HG03045 (cell line): Measurements from ENCODE around the gene SULF2.

ENCODE experiments used
- ATAC-seq: cut with Tn5 transposase; IDR thresholded peaks from one replicate; pipeline ENCODE4 v1.9.1; 2021; ENCODE audit warnings: mild to moderate bottlenecking, moderate library complexity; ENCODE audit not compliant: unreplicated experiment

Gene SULF2

DNA sequence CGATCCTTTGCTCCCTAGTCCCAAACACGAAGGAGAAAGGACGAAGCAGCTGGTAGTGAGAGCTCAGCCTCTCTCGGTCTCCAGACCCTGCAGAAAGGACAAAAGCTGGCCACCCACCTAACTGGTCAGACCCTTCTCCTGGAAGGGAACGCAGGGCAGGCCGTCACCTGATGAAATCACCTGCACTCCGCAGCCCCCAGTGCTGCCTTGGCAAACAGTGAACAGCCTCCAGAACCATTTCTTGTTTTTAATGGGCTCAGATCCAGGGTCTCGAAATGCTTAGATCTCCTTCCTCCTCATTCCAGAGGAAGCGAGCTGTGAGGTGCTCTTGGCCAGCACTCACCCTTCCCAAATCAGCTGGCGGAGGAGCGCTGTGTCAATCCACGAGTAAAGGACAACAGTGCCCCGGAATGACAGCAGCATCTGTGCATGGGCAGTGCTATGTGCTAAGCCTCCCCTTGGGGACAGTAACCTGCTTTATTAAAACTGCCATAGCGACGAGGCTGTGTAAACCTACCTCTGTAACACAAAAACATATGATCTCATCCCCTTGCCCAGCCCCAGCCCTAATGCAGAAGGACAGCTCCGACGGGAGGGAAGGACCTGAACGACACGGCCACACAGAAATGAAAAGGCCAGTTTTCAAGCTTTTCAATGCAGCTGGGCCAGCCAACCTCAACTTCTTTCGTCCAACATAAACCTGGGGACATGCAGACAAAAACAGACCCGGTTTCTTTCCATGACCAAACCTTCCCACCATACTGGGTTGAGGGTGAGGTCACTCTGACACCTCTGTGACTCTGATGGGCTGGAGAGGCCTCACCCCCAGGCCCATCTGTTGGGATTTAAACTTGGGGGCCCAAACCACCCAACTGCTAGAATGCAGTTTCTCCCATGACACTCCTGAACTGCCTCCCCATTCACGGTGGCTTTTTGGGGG, 43.3 kb downstream of the SULF2 start:
- no peak for ATAC-seq

DNA sequence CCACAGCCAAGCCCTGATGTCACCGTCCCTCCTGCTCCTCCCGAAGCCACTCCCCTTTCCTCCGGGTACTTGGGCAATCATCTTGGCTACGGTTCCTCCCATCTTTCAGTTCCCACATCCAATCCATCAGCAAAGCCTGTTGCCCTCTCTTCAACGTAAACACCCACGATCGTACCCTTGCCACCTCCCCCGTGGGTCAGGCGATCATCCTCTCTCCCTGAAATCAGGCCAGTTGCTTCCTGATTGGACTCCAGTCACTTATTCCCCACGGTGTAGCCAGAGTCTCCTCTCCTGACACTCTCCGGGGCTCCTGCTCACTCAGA, 44.5 kb downstream of the SULF2 start:
- ATAC-seq, result no peak

DNA sequence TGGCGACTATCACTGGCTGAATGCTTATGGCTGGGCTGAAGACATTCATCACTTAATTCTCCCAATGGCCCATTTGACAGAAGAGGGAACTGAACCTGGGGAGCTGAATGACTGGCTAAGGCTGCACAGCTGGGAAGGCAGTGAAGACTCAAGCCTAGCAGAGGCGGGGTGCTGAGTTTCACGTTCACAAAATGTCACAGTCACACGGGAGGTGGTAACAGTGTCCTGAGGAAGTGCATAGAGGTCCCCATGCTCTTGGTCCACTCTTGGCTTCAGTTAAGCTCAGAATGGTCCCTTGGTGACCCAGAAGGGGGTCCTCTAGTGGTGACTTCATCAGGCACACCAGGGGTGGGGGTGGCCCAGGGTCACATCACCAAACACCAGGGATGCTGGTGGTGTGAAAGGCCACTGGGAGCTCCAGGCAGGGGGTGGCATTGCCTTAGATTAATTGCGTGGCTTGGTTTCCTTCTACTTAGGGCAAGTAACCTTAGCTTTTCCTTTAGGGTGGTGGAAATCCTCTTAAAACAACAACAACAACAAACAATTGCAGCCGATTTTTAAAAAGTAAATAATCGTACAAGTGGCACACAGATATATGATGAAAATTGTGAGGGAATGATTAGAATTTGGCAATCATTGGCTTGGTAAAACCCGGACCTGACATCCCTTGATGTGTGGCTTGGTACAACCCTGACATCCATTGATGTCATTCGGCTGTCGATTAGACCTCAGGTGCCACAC, 45.0 kb downstream of the SULF2 start:
- ATAC-seq, result no peak

DNA sequence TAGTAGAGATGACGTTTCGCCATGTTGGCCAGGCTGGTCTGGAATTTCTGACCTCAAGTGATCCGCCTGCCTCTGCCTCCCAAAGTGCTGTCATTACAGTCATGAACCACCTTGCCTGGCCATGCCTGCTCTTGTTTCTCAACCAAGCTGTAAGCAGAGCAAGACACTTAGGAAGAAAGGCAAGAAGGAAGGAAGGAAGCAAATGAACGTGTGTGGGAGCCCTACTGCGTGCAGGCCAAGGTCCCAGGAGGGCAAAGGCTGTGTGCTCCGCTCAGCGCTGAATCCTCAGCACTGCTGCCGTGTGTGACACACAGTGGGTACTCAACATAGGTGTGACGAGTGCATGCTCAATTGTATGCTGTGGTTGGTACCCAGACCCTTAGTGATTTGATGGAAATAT, 47.4 kb downstream of the SULF2 start:
- ATAC-seq, result no peak

DNA sequence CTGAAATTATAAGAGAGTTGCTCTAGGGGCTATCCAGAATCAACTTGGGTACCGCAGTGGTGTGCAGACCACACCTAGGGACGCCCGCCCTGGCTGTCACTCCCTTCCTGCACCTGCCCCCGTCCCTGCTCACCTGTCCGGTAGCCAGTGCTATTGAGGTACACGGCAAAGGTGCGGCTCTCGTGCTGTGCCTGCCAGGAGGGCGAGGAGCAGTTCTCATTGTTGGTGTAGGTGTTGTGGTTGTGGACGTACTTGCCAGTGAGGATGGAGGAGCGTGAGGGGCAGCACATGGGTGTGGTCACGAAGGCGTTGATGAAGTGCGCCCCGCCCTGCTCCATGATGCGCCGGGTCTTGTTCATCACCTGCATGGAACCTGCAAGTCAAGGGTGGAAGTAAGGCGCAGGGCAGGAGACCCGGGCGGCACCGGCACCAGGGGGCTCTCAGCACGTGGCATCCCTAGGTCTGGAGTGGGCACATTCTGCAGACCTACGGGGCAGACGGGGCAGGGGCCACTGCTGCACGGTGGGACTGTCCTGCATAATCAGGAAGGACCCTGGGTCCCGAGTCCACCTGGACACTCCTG, 48.6 kb downstream of the SULF2 start:
- no peak for ATAC-seq

DNA sequence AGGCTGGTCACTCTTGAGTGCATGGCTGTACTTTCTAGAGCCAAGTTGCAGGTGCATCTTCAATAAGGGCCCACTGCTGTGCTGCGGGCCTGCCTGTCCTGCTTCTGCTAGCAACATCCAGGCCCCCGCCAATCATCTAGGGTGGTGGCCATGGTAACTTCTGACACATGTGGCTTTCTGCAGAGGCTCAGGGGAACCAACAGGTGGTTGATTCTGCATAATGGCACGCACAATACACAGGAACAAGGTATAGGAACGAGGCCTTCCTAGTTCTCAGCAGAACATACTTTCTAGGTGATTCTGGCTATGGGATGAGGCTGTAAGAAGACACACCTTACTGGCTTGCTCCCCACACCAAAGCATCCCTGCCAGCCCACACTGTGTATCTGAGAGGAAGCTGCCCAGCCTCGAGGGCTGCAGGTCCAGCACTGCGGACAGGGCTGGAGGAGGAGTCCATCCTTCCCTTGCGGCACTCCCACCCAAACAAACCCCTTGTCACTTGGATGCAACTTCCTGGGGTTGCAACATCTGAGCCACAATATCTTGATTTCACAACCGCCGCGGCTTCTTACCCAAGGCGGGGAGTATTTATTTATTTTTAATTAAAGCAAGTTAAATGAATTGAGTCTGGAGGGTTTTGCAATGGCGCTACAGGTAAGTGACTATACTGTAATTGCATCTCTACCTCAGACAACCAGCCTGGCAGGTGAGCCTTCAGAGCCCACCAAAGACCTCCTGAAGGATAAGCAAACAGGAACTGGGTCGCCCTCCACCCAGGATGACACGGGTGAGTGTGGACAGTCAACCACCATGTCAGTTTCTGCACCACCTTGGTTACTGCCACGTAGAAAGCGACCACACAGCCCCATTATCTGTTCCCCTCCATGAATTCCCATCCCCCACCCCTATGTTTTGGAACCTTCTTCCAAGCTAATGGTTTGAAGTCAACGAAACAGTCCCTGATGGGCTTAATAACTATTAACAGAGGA, 49.6 kb downstream of the SULF2 start:
- no peak for ATAC-seq

DNA sequence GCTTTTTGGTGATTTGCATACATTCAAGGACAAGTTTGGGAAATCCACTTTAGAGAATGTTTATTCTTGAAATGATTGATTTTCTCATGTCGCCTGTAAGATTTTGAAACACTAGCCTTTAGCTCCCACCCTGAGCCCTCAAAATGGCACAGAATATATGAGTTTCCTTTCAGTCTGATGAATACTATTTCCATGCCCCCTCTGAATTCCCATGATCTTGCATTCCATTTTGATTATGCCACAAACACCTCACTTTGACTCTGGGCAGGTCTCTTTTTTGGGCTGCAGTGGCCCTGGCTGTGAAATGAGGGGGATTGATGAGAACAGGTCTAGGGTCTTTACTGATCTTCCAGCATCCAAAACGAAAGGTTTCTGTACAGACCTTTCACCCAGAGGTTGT, 50.4 kb downstream of the SULF2 start:
- no peak for ATAC-seq

DNA sequence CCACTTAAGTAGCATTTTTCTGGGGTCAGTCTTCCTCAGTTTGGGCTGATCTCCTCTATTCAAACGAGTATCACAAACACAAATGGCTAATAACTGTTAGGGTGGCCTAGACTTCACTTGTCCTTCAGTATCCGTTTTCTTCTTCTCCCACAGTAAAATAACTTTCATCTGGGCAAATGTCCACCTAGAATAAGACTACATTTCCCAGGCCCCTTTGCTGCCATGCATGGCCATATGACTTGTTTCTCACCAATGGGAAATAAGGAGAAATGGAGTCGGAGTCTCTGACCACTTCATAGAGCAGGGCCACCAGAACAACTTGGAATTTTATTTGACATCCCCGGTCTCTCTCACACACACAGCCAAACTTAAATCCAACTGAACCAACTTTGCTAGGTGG, 51.4 kb downstream of the SULF2 start:
- ATAC-seq, result no peak

DNA sequence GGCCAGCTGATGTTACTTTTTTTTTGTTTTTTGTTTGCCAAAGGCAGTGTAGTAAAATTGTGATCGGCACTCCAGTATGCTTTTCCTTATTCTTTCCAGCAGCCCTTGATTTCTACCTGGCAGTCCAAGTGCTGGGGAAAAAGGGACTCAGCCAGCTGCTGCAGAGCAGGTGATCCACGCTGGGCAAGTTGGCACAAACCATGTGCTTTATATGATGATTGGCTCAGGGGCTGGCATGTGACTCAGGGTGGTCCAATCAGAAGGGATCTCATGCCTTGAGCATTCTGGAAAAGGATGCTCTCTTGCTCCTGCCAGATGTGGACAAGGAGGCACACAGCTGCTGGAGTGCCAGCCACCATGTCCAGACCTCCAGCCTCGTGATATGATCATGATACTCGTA, 54.5 kb downstream of the SULF2 start:
- ATAC-seq, result no peak

DNA sequence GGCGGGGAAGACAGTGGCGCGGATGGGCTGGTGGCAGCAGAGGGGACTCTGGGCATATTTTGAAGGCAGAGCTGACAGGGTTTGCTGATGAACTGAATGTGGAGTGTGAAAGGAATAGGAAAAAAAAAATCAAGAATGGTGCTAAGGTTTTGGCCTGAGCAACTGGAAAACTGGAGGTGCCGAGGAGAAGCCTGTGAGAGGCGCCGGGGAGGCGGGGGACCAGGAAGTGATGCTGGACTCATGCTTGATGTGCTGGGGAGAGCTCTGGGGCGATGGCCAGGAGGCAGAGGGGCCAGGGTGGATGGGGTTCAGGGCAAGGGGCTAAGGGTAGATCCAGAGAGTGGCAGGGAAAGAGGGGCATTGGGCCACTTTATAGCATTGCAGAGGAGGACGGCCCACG, 55.8 kb downstream of the SULF2 start:
- no peak for ATAC-seq

DNA sequence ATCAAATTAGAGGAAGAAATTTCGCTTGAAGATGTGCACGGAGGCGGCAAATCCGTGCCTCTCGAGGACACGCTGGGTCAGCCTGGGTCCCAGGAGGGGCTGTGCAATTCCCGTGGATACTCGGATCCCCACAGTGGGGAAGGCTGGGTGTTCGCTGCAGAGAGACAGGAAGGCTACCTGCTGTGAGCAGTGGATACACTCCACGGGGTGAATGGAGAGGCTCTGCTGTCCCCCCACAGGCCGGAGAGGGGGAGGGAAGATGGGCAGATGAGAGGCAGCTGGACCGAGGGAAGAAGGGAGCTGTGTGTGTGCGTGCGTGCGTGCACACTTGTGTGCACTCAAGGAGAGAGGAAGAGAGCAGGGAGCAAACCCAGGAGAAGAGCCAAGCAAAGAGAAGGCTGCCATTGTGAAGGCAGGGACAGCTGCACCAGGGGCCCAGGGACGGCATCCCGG, 57.3 kb downstream of the SULF2 start:
- peak; percentile 20 for ATAC-seq

DNA sequence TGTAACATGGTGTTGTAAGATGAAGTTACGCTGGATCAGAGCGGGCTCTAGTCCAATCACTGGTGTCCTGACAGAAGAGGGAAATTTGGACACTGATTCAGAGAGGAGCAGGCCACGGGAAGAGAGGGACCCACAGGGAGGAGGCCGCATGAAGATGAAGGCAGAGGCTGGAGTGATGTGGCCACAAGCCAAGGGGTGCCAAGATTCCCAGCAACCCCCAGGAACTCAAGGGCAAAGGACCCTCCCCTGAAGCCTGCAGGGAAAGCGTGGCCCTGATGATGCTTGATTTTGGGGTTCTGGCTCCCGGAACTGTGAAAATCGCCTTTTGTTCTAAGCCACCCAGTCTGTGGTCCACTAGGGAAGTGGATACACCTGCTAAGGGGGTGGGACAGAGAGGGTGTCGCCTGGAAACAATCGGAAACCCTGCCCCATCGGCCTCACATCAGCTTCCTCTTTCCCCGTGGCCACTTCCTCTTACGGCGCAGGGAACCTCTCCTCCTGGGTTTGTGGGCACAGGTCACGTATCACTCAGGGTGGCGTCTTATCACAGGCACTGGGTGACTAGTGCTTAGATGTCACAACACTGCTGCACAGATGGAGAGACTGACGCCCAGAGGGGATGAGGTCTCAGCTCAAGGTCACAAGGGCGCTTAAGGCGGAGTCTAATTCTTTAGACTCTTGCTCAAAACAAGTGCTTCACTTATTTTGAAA, 58.0 kb downstream of the SULF2 start:
- ATAC-seq, result peak; percentile 68

DNA sequence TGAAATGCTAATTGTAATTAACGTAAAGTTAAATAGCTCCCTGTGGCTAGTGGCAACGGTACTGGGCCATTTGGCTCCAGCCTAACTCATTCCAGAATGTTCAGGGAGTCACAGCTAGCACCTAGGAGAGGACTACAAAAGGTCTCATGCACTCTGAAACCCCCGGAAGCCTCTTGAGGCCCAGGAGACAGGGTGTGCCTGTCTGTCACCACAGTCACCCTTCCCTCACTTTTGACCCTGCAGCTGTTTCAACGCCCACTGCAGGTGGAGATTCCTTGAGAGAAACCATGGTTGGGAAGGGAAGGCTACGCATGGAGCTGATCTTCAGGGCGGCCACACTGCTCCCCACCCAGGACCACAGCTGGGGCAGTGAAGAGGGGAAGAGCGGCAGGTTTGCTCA, 58.6 kb downstream of the SULF2 start:
- ATAC-seq, result no peak

DNA sequence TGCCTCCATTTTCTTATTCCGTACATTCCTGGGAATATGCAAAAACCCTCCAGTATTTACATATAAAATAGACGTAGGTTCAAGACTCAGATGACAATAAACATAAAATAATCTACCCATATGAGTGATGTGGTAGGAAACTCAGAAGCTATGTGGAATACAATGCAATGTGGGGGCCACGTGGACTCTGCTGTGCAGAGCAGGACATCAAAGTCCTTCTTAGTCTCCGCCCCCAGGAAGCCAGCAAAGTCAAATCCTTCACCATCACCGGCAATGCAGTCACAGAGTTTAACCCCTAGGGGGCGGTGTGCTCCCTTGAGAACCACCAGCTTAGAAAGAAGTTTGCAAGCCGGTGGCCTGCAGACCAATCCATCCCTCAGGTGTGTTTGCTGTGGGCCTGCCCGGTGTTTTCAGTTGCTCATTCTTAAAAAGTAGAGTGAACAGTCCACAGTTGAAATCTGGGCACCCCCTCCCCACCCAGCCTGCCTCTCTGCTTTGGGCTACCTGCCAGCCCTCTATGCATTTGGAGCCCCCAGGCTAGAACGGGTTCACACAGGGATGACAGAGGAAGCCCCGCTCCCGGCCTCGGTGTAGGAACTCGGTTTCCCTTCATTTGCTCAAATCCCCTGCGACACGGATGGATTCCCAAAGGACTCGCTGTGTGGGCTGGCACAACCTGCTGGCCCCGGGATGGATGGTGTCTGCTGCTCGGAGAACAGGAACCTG, 59.9 kb downstream of the SULF2 start:
- no peak for ATAC-seq

DNA sequence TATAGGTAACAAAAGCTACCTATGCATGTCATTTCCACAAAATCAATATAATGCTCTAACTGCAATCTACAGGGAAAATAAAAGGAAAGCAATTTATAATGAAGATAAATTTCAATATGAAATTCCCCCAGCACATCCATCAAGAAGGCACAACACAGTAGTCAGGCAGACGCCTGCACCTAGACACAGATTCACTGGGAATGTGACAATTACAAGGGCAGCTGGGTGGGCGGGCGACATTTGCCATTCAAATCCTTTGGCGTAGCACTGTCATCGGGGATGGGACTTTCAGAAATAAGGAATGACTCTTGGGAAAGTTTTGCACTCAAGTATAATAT, 60.4 kb downstream of the SULF2 start:
- no peak for ATAC-seq

DNA sequence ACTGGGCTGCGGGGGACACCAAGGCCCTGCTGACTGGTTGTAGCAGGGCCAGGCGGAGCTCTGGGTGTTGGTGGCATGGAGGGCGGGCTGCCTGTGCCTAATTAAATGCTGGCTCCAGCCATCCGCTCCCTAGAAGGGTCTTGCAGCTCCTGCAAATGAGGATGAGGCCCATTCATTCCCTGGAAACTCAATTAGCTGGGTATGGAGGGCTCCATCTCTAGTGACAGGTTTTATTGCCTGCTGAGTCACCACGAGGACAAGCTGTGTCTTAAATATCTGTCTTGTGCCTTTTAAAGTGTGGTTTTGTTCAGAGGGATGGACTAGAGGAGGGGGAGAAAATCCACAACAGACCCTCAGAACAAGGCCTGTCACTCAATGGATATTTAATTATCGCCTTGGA, 60.9 kb downstream of the SULF2 start:
- ATAC-seq, result no peak

DNA sequence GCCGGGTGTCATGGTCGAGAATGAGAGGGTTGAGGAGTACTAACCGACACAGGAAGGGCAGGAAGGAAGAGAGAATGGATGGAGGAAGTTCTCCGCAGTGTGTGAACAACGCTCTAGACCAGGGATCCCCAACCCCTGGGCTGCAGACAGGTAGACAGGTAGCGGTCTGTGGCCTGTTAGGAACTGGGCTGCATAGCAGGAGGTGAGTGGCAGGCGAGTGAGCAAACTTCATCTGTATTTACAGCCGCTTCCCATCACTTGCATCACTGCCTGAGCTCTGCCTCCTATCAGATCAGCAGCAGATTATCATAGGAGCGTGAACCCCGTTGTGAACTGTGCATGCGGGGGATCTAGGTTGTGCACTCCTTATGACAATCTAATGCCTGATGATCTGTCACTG, 62.0 kb downstream of the SULF2 start:
- no peak for ATAC-seq

DNA sequence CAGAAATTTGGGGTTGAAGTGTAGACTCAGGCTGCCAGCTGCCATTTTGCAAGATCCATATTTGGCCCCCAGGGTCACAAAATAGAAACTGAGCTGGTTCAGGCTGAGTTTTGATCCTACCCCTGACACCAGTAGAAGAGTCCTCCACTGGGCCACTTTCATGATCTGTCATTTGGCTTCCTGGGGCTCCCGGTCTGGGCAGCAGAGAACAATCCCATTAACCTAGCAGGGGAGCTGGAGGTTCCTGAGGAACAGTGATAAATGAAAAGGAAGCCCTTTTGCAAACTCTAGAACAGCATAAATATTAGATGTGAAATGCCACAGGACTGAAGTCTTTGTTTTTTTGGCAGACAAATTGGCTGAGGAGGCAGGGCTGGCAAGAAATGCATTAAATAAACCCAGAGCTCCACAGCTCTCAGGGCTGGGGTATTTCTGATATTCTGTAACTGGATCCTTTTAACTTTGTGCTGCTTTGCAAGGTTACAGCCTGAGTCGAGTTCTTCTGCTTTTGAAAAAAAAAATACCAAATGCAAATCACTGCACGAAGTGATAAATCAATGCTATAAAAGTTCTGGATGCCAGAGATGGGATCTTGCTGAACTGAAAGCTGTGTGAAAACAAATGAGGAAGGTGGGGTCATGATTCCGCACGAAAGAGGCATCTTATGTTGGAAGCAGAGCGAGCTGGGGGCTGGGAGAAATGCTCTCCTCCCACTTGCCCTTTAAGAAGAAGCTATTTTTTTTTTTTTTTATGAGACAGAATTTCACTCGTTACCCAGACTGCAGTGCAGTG, 64.4 kb downstream of the SULF2 start:
- ATAC-seq, result no peak

DNA sequence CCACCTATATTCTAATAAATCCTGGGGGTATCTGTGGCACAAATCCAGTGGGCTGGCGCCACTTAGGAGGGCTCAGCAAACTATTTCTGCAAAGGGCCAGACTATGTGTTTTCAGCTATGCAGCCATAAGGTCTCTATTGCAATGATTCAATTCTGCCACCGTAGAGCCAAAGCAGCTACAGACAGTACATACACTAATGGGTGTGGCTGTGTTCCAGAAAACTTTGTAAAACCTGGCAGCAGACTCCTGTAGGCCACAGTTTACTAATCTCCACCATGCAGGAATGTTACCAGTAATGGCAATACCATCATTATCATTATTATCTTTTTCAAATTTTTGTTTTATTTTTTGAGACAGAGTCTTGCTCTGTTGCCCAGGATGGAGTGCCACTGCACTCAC, 65.7 kb downstream of the SULF2 start:
- ATAC-seq, result no peak
